Activated CD8-positive, alpha-beta memory T cell treated with anti-CD3 and anti-CD28 coated beads, Interleukin-2, amount 50 U/mL, for 4 hours (primary cell): ENCODE results near the gene CSNK2A1.
"Not testable (repeated sequence)": the region's sequence is repeated elsewhere in the genome, so short reads cannot be mapped to it uniquely, and the experiment has no call there.

Experiments
- DNase-seq: peaks from one replicate; pipeline ENCODE4 v3.0.0-alpha.2; 2020

CSNK2A1 gene

DNA sequence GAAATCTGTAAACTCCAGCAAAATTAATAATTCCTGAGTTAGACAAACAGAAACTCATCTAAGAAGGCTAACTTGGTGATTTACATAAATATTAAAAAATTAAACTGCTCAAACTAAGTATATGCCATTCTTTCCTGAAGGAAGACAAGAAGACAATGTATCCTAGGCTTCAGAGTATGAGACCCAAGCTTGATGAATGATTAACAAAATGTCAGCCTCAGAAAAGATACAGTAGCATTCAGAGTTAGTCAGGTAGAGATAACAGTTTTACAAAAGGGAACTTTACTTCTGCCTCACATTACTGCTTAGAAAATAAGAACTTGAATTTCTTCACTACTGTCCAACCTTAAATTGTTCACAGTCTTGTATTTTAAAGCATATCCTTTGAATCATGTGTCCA is 12.0 kb downstream of the CSNK2A1 start:
- no peak for DNase-seq

DNA sequence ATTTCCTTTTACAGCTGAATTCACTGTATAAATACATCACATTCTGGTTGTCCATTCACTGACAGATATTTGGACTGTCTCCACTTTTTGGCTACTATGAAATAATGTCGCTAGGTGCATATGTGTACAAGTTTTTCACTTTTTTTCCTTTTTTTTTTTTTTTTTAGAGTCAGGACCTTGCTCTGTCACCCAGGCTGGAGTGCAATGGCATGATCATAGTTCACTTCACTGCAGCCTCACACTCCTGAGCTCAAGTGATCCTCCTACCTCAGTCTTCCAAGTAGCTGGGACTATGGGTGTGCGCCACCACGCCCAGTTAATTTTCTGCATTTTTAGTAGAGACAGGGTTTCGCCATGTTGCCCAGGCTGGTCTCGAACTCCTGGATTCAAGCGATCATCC is 13.3 kb downstream of the CSNK2A1 start:
- no peak for DNase-seq

DNA sequence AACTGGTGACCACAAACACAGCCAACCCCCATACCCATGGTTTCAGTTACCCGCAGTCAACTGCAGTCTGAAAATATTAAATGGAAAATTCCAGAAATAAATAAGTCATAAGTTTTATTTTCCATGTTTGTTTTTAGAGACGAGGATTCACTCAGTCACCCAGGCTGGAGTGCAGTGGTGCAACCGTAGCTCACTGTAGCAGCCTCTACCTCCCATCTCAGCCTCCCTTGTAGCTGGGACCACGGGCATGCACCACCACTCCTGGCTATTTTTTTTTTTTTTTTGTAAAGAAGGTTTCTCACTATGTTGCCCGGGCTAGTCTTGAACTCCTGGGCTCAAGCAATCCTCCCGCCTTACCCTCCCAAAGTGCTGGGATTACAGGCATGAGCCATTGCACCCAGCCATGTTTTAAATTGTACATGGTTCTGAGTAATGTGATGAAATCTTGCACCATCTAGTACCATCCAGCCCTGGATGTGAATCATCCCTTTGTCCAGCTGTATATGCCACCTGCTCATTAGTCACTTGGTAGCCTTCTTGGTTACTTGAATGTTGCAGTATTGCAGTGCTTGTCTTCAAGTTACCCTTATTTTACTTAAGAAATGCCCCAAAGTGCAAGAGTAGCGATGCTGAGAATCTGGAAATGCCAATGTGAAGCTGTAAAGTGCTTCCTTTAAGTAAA is 14.5 kb downstream of the CSNK2A1 start:
- no peak for DNase-seq

- DNase-seq, result no peak
Observed at GRCh38 chr20:527571-527886, 16.1 kb downstream of the CSNK2A1 start.

GRCh38 chr20:521860-522259 is 21.7 kb downstream of the CSNK2A1 start:
- DNase-seq, result no peak

- DNase-seq, result no peak
Observed at GRCh38 chr20:519999-520398, 23.6 kb downstream of the CSNK2A1 start.

DNA sequence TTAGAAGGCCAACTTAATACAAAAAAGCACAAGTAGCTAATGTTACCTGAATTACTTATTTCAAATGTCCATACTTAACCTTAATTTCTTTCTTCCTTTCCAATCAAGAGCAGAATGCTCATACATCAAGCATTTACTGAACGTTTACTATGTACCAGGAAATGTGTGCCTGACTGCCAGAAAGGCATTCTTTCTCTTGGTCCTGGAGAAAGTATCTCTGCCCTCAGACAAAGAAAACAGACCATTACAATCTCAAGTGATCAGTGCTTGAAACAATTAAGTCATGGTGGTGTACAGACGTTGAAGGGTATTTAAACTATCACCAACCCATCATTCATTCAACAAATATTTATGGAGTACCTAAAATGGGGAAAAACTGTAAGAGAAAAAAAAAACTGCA is 26.4 kb downstream of the CSNK2A1 start:
- DNase-seq, result no peak

DNA sequence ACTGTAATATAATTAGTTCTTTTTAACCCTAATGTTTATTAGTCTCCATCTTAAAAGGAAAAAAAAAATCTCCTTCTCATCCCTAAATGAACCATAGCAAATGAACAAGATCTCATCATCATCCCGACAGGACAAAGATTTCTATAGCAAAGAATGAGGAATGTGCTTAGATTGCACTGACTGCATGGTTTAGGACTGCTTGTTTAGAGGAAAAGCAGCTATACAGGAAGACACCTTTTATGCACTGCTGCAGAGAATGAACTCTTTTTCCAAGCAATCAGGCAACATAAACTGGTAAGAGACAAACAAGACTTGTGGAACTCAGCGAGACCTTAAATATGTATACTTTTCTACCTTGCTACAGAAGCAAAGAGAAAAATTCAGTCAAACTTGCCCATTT is 26.8 kb downstream of the CSNK2A1 start:
- DNase-seq, result no peak

- DNase-seq, result no peak
Observed at GRCh38 chr20:515696-516095, 27.9 kb downstream of the CSNK2A1 start.

- DNase-seq, result no peak
Observed at GRCh38 chr20:513429-513828, 30.2 kb downstream of the CSNK2A1 start.

DNA sequence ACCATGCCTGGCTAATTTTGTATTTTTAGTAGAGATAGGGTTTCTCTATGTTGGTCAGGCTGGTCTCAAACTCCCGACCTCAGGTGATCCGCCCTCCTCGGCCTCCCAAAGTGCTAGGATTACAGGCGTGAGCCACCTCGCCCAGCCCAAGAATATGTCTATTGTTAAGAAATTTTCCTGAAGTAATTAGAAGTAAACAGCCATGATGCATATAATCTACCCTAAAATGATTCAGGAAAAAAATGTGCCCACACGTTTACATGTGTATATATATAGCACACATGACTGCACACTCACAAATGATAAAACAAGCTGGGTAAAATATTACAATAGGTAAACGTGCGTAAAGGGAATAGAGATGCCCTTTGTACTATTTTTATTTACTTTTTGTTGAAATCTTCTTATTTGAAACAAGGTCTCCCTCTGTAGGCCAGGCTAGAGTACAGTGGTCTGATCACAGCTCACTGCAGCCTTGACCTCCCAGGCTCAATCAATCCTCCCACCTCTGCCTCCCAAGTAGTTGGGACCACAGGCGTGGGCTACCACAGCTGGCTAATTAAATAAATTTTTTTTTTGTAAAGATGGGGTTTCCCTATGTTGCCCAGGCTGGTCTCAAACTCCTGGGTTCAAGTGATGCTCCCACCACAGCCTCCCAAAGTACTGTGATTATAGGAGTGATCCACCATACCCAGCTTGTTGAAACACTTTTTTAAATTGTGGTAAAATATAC is 33.1 kb downstream of the CSNK2A1 start:
- DNase-seq, result not testable (repeated sequence)

DNA sequence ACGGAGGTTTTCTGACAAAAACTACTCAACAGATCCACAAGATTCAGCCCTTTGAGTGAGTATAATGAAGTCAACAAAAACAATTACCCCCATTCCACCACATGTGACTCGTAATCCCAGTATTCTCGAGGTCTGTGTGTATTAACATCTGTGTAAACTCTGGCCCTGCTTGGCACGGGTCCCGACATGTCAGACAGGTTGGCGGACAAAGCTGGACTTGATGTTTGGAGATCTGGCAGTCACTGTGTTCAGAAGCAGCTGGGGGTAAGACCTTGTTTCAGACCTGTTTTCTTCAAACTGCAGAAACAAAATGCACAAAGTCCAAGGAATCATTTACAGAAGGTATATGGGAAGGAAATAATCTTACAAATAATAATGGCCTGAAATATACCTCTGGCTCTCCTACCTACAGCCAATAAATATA is 35.2 kb downstream of the CSNK2A1 start:
- DNase-seq, result not testable (repeated sequence)

DNA sequence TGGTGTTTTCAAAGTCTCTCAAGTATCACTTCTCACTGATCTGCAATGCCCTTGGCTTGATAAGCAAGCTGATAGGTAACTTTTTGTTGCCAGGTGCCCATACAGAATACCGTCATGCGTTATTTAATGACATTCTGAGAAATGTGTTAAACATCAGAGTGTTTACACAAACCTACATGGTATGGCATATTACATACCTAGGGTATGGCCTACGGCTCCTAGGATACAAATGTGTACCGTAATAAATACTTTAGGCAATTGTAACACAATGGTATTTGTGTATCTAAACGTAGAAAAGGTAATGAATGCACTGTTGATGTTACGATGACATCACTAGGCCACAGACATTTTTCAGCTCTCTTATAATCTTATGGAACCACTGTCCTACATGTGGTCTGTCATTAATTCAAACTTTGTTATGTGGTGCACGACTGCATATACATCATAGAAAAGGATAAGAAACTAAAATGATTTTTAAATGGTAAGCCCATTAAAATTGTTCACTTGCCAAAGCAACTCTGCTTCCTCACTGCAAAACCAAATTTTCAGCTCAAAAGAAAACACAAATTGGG is 35.7 kb downstream of the CSNK2A1 start:
- no peak for DNase-seq

- no peak for DNase-seq
Observed at GRCh38 chr20:507006-507758, 36.4 kb downstream of the CSNK2A1 start.

DNA sequence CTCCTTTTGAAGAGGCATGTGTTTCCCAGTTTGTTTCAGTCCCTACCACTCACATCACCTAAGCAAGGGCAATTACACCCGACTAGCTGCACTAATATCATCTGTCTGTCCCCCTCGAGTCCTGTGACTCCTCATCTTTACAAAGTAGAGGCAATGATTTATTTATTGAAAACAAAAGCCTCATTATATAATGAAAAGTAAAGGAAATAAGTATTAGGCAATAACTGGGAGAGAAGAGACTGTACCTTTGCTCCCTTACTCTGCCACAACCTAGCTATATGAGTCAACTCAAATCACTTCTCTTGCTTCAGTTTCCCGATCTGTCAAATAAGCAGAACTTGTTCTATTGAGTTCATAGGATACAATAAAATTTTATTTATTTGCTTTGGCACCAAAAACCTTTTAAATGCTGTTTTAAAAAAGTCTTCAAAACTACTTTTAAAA is 38.9 kb downstream of the CSNK2A1 start:
- DNase-seq, result no peak

DNA sequence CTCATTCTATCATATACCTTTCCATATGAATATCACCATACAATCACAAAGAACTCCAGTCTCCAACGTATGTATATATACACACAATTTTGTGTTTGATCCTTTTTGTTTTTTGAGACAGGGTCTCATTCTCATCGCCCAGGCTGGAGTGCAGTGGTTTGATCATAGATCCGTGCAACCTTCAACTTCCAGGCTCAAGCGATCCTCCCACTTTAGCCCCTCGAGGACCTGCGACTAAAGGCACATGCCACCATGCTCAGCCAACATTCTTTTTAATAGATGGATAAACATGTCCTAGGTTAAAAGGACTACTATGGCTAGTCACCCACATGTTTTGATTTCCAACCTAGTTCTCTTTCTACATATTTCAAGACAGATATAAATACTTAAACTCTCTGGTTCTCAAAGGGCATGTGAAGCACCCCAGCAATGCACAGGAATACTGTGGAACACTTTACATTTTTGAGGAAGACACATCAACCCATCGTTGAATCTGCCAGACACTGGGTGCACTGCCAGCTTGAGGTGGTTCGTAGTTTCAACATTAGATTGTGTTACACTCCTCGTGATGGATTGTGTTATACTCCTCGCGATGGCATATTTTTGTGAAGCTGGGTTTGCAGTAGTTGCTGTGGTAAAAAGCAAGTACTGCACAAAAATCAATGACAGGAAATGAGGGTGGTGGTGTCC is 40.4 kb downstream of the CSNK2A1 start:
- DNase-seq, result no peak

DNA sequence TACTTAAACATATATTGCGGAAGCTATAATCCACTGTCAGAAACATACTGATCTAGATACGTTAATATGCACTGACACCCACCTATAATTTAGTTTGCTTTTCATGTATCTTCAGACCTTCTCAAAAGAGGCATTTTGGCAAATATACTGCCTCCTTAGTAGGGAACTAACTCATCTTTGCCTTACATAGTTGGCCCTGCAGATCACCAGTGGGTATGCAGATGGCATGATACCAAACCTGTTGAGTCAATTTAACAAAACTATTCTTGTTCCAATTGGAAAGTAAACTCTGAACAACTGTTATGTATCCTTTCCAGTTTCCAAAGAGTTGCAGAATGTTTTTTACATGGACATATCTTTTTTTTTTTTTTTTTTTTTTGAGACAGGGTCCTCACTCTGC is 45.6 kb downstream of the CSNK2A1 start:
- no peak for DNase-seq

DNA sequence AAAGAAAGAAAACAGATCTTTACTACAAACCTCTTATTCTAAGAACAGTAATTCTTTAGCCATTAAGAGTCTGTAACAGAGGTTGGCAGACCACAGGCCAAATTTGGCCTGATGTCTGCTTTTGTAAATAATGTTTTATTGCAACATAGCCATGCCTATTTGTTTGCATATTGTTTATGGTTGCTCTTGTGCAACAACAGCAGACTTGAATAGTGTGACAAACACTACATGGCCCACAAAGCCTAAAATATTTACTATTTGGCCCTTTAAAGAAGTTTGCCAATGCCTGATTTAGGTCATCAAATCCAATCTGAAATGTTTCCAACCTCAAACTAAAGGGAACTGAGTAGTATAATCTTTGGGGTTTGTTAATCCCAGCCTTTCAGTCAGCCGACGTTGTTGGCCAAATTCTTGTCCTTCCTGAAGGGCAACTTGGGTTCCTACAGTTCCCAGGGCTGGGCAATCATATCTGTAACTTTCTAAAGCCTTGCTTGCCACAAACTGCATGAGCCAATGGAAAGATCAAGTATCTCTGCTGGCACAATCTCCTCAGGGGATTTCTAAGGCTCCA is 47.4 kb downstream of the CSNK2A1 start:
- no peak for DNase-seq

DNA sequence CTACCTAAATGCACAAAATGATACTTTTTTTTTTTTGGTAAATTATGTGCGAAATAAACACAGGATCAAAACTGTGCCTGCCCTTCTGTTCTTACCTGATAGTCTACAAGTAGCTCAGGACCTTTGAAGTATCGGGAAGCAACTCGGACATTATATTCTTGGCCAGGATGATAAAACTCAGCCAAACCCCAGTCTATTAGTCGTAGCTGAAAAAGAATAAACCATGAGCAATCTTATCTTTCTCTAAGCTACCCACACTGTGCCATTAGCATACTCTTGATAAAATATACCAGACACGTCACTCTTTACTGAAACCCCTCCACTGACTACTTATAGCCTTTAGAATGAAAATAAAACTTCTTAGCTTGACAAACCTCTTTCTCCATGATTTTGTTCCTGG is 51.4 kb downstream of the CSNK2A1 start:
- DNase-seq, result no peak

DNA sequence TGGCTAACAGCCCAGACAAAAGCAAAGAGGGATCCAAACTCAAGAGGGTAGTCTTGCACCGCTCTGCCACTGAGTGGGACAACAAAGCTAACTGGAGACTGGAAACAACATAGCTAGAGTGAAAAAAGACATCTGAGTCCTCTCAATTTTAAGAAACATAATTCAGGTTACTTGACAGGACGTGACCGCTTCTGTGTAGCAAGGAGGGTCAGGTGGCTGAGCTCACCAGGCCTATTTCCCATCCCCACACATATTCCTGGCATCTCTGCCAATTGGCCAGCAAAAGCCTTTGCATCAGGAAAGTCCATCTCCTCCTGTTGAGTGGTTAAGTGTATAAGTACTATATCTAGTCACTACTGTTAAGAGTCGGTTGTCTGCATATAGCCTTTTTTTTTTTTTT is 55.9 kb downstream of the CSNK2A1 start:
- no peak for DNase-seq

DNA sequence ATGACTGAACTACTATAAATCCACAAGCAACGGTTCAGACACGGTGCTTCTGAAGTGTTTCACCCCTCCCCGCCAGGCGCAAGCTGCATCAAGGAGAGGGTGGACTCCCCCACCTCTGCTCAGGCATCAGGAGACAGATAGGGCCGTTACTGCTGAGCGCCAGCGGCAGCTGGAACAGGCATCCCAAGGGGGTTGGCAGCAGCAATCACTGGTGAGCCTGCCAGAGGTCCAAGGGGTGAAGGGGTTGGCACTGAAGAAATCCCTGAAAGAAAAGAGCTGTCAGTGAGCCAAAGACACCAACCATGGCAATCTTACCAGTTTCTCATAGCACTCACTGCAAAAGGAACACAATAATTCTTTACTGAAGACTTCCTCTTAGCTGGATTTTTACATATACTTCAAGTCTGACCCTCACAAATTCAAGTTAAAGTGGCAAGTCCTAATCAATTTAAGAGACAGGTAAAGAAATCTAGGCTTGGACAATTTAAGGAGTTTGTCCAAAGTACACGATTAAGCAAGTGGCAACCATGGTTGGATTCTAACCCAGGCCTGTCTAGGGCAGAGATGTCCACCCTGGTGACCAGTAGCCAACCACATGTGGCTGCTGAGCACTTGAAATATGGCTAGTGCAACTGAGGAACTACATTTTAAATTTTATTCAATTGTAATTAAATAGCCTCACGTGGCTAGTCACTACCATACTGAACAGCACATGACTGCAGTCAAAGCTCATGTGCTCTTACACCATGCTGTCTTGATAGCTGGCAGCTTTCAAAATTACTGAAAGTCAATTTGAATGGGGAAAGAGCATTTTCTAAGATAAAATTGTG is 59.6 kb downstream of the CSNK2A1 start:
- no peak for DNase-seq

DNA sequence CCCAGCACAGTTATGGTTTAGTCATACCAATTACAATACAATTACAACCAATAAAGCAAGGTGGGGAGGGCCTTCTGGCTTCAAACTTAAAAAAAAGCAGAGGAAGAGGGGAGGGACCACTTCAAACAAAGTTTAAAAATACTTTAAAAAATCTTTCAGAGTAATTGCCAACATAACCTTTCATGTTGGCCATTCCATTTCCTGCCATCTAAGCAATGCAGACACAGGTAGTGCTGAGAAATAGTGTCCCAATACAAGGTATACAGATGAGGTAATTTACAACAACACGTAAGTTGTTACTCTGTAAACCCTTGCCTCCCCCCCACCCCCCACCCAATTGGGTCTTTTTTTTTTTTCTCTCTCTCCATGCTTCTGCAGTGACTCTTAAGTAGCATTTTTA is 62.4 kb downstream of the CSNK2A1 start:
- DNase-seq, result no peak
